Choroid plexus epithelial cell (primary cell): ENCODE measurements around the gene PDGFB.

Source experiments
- DNase-seq: peaks from one replicate; pipeline ENCODE4 v3.0.0-alpha.2; 2010; ENCODE audit warnings: low read depth
- H3K4me3 ChIP-seq: 2 replicates; pipeline ENCODE4 v1.5.1; 2011; ENCODE audit warnings: low read depth, mild to moderate bottlenecking, control low read depth, low read length, moderate library complexity
- CTCF ChIP-seq: conservative IDR thresholded peaks from 2 replicates; pipeline ENCODE4 v1.5.1; 2011; ENCODE audit warnings: low read depth, mild to moderate bottlenecking, control low read depth, inconsistent platforms, low read length, moderate library complexity

Gene PDGFB

DNA sequence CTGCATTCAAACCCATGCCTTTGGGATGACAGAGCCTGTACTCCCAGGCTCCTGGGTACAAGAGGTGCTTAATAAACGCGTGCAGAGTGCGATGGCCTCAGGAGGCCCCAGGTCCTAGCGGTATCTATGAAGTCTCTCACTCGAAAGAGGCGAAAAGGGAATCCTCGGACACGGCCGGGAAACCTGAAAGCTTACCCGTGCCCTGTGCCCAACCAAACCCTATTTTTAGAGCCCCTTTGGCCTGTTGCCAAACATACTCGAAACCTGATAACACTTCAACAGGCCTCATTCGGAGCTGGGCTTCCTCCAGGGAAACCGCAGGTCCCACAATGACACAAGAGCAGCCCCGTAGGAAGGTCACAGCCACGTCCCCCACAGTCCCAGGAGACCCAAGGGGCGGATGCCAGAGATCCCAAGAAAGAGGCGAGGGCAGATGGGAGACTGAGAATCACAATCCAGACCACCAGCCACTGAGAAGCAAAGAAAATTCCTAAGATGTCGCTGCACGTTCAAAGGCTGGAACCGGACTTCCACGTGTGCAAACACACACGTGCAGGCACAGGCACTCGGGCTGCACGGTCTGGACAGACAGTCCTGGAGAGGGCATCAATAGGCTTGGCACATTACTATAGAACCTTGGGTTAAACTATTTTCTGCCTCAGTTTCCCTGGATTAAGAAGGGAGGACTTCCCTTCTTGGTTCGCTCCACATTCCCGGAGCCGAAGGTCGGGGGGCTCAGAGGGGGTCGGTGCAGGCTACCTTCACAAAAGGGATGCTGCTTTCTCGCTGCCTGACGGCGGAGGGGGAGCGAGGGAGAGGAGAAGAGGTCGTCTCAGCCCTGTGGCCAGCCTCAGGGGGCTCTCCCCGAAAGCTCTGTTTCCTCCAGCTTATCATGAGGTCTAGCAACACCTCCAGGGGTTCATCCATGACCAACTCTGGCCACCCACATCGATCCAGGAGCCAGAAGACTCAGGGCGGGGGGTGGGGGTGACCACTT, 8.2 kb downstream of the PDGFB start:
- DNase-seq, result no peak
- no peak overlapping the region for H3K4me3 ChIP-seq
- no peak for TF ChIP-seq CTCF

DNA sequence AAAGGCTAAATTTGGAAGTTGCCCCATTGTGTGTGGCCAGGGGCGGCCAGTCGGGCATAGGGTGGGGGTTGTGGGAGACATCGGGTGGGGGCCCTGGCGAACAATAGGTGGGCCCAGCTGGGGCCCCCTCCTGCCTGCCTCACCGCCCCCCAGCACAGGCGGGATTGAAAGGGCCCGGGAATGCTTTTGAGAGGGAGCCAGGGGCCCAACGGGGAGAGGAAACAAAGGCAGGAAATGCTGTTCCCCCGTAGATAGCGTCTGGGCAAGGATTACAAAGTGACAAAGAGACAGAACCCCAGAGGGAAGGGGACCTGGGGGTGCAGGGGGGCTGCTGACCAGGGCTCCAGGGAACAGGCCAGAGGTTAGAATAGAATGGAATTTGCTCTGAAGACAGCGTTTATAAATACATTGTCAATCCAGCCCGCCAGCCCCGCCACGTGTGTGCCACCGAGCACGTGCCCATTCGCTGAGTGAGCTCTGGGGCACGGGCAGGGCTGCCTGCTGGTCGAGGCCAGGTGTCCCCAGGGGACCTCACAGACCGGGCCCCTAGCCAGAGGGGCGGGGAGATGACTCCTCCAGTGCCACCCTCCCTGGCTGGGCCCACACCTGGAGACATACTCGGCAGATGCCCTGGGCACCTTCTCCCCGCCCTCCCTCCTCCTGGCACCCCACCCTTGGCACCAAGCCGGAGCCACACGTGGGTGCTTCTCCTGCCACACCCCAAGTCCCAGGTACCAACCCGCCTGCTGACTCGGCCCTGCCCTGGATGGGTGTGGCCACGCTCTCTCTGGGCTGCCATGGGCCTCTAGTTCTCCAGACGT, 9.7 kb downstream of the PDGFB start:
- DNase-seq, result no peak
- no peak overlapping the region for H3K4me3 ChIP-seq
- no peak for TF ChIP-seq CTCF

- H3K4me3 ChIP-seq, result no peak overlapping the region
- TF ChIP-seq CTCF, result peak; percentile 46
- peak; percentile 72 for DNase-seq
Measured at GRCh38 chr22:39234472-39234787, 10.4 kb downstream of the PDGFB start.

- no peak overlapping the region for H3K4me3 ChIP-seq
- TF ChIP-seq CTCF, result no peak
- DNase-seq, result no peak
Measured at GRCh38 chr22:39233710-39234471, 10.9 kb downstream of the PDGFB start.

DNA sequence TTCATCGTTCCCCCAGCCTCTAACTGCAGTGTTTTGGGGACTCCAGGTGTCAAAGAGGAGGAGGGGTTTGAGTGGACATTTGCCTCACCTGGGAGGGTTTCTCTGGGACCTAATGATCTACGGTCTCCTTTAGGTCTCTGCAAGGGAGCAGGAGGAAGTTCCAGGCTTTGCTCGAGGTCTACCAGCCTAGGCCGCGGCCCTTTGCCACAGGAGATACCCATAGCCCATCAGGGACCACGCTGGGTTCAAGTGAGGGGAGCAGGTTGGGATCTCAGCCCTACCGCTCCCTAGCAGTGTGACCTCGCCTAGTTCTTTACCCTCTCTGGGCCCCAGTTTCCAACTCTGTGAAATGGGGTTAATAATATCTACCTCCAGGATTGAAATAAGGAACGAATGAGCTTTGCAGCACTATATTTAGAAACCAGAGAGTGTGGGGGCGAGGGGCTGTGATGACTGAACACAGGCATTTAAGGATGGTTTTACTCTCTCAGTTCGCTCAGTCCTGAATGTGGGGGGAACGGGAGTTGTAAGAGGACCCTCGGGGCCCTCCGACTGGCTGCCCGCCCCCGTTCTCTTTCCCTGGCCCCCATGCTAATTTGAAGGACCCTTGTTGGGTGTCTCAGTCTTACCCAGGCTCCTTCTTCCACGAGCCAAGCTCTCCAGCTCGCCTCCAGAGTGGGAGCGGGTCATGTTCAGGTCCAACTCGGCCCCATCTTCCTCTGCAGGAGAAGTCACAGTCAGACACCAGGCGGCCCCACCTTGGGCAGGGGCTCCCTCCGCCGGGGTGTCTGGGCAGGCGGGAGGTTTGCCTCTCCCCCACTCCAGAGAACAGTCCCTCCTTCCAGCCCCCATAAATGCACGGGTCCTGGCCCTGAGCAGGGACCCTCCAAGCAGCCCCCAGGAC, 11.7 kb downstream of the PDGFB start:
- H3K4me3 ChIP-seq, result no peak overlapping the region
- no peak for TF ChIP-seq CTCF
- no peak for DNase-seq

GRCh38 chr22:39232246-39232645, 12.5 kb downstream of the PDGFB start:
- no peak for TF ChIP-seq CTCF
- no peak for DNase-seq
- H3K4me3 ChIP-seq, result no peak overlapping the region
